Lower leg skin (tissue), 3 donors: ENCODE data around the gene KREMEN1.

Experiments
- POLR2A ChIP-seq, 2 donors: fragments of 450-650 bp; IDR thresholded peaks; one replicate each; pipeline ENCODE4 v1.6.1; 2016 to 2017; ENCODE audit warnings: antibody characterized with exemption in 2 of 2, mild to moderate bottlenecking in 1 of 2, moderate library complexity in 1 of 2
- TF ChIP-seq, protein P1 (sequence below), 3 donors: fragments of 450-650 bp; IDR thresholded peaks; one replicate each; pipeline ENCODE4 v1.5.1; 2016; ENCODE audit warnings: antibody characterized with exemption in 3 of 3, mild to moderate bottlenecking in 3 of 3, moderate library complexity in 2 of 3

DNA sequence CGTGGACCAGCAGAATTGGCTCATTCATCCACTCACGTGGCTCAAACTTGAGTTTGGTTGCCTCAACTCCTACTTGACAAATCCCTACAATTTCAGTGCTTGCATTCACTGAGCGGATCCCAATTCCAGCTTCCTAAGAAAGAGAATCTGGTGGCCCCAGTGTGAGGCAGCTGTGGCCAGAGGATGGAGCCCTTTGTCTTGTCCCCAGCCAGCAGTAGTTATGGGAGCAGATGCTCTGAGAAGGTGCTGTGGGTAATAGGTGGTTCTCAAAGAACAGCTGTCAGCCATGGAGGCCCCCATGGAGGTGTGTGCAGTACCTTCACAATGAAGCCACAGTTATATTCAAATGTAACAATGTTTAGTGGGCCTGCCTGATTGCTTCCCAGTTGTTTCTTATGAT, 39.3 kb downstream of the KREMEN1 start:
- TF ChIP-seq POLR2A (IDR thresholded peaks at IDR 0.05): no peak
- TF ChIP-seq, protein P1, sequence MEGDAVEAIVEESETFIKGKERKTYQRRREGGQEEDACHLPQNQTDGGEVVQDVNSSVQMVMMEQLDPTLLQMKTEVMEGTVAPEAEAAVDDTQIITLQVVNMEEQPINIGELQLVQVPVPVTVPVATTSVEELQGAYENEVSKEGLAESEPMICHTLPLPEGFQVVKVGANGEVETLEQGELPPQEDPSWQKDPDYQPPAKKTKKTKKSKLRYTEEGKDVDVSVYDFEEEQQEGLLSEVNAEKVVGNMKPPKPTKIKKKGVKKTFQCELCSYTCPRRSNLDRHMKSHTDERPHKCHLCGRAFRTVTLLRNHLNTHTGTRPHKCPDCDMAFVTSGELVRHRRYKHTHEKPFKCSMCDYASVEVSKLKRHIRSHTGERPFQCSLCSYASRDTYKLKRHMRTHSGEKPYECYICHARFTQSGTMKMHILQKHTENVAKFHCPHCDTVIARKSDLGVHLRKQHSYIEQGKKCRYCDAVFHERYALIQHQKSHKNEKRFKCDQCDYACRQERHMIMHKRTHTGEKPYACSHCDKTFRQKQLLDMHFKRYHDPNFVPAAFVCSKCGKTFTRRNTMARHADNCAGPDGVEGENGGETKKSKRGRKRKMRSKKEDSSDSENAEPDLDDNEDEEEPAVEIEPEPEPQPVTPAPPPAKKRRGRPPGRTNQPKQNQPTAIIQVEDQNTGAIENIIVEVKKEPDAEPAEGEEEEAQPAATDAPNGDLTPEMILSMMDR (IDR thresholded peaks at IDR 0.05): no peak
